HG02943 (cell line): ENCODE measurements around the gene CLDN7.

ENCODE experiments used
- ATAC-seq: cut with Tn5 transposase; IDR thresholded peaks from one replicate; pipeline ENCODE4 v1.9.1; 2021; ENCODE audit warnings: mild to moderate bottlenecking, low read depth, moderate library complexity; ENCODE audit not compliant: unreplicated experiment

Gene CLDN7

GRCh38 chr17:7221278-7222092 lies 40.8 kb downstream of the CLDN7 start:
- no peak for ATAC-seq

- ATAC-seq: no peak
These were observed 41.5 kb downstream of the CLDN7 start for GRCh38 chr17:7220593-7221277.

GRCh38 chr17:7219812-7220592 lies 42.3 kb downstream of the CLDN7 start, which contains the start of the genes ACADVL and DLG4:
ACADVL (plus strand) TSS chr17:7219938; CDS start chr17:7219985, 47 bp downstream.
DLG4 (minus strand) TSS chr17:7219836.
- ATAC-seq: no peak

GRCh38 chr17:7219229-7219811 lies 43.0 kb downstream of the CLDN7 start:
- ATAC-seq: no peak

- no peak for ATAC-seq
These were observed 43.5 kb downstream of the CLDN7 start for GRCh38 chr17:7218758-7219157.

- no peak for ATAC-seq
These were observed 44.1 kb downstream of the CLDN7 start for GRCh38 chr17:7218166-7218565.

GRCh38 chr17:7217113-7217987 lies 44.9 kb downstream of the CLDN7 start:
- ATAC-seq: no peak

DNA sequence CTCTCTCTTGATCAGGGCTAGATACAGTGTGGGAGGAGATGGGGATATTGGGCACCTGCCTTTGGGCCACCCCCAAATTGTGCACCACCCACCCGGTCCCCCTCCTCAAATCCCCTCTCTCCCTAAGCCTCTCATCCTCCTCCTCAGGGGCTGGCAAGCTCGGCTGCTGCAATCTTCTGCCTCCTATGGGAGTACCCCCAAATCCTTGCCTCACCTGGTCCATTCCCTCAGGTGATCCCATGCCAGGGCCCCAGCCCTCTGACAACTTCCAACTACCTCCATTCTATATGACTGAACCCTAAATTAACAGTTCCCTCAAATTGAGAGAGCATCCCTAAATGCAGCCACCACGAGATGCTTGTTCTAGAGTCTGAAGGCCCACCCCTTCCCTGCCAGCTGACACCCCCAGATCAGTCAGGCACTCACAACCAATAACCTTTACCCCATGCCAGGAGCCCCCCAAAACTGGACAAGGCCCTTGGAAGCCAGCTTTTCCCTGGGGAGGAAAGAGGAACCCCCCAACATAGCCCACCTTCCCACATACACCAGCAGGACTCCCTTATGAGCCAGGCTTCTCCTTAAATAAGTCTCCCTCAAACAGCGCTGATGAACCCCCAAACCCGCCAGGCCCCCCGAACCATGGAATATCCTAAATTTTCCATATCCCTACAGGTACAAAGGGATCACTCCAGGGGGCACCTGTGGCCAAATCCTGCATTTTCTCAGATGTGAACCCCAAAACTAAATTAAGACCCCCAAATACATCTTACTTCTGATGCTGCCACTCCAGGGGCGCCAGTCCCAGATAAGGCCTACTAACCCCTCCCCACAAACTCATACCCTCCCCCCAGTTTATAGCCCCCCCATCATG lies 45.8 kb downstream of the CLDN7 start:
- no peak for ATAC-seq

DNA sequence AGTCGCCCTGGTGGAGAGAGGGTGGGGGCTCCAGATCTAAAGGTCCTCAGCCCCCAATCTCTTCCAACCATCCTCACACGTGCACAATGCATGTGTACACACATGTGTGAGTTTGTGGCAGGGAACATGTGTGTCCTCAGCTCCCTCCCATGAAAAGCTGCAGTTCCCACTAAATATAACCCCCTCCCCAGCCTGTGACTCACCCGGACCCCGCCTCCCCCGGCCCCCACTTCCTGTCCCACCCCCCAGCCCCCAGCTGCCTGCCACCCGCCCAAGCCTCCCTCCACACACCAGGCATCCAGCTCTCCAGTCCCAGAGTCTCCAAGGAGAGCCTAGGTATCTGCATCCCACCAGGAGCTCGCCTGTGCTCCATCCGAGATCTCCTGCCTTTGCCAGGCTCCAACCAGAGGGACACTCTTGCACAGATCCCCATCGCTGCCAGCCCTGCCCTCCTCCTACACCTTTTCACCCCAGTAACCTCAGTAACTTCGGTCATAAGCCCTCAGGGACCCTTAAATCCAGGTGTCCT lies 46.6 kb downstream of the CLDN7 start:
- no peak for ATAC-seq

DNA sequence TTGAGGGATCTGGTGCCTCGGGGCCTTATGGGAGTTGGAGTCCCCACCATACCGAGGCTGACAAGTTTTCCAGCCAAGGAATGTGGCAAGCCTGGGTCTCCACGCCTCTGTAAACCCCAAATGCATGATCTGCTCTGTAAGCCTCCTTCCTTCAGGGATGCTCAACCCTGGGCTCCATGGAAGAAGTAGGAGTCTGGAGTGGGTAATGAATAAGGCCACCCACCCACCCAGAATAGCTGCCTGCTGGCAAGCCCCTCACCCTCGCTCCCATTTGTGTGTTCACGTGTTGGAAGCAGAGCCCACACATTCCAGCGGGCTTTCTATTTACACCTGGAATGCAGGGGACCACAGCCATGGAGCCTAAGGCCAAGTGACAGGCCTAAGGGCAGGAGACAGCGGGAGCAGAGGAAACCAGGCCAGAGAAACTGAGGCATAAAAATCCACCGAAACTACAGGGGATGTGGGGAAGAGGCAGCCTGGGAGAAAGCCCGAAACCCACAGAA lies 47.1 kb downstream of the CLDN7 start:
- no peak for ATAC-seq

DNA sequence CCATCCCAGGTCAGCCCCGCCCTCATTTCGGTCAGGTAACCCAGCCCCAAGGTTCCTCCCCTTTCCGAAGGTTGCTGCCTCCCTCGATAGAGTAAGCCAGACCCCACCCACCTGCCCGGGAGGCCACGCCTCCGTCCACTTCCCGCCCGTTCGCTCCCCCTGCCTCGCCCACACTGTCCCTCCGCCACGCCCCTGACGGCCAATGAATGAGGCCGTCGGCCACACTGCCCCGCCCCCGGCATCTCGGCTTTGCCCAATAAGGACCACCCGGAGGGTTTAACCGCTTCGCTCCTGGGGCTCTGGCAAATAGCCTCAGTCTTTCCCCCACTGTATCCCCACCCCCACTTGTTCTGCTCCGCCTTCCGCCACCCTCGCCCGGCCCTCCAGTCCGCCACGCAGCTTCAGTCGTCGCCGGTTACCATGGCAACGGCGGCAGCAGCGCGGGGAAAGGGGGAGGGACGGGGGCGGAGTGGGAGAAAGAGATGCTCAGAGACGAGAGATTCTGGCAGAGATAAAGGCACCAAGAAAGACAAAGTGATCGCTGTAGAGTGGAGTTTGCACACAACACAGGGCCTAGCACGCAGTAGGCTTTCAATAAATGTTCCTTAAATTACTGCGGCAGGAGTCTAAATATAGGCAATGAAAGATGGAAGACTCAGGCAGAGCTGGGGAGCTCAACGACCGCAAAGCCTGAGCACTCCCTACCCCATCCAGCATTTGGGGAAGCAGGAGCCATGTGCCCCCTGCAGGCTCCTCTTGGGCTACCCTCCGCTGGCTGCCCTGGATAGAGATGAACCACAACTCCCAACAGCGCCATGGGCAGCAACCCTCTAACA lies 47.8 kb downstream of the CLDN7 start:
- ATAC-seq: peak; percentile 80

DNA sequence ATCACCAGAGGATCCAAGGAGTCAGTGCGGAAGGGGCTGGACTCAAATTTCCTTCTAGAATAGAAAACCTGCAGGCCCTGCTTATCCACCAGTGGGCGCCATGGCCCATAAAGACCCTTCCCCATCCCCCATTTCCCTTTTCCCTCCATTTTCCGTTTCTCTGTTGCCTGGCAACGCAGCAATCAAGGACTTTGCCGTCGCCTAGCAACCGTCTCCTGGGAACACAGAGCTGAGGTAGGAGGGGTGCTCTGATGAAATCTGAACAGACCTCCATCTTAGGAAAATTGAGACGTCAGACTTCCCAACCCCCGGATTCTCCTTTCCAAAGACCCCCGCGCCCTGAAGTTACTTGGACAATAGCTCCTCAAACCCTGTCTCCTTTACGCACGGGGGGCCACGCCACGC lies 48.4 kb downstream of the CLDN7 start:
- ATAC-seq: no peak

DNA sequence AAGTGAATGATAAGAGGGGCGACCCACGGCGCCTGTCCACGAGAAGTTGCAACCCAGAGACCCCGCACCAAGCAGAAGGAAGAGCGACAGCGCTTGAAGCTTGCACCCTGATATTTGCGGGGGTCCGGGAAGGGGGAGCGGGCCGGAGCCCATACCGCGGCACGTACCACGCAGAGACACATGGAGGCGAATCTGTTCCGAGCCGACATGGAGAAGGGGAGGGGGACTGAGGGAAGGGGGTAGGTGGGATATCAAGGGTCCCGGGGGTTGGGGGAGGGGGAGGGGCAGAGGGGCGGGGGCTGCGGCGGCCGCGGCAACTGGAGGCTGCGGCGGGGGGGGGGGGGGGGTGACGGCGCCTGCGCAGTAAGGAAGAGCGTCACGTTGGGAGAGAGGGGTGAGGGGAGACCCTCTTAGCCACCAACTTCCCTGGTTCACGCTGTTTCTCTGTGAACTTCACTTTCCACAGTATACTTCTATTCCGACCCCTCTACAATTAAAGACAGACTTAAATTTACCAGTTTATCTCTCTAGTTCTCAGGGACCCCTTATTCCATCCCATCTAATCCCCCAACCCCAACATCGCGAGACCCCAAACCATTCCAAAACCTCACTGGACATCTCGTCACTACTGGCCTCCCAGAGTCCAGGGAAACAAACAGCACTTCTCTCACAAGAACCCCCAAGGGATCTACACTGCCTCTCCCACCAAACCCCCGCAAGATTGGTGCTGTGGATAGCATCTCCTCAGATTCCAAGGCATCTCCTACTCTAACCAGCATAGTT lies 50.6 kb downstream of the CLDN7 start:
- ATAC-seq: no peak
